Neural cell (in vitro differentiated cells): ENCODE measurements around the gene NFE2L3.
"Not testable (repeated sequence)": the region's sequence is repeated elsewhere in the genome, so short reads cannot be mapped to it uniquely, and the experiment has no call there.

Experiments
- EP300 ChIP-seq: fragments of 450-650 bp; conservative IDR thresholded peaks from 2 replicates; pipeline ENCODE4 v1.6.1; 2014; ENCODE audit warnings: antibody characterized with exemption, mild to moderate bottlenecking, moderate library complexity; ENCODE audit not compliant: poor library complexity, severe bottlenecking
- EZH2 ChIP-seq: fragments of 200-600, 300-800 bp; shearing (Covaris generic), sonication (generic); IDR thresholded peaks from 2 replicates; pipeline ENCODE4 v1.6.1; 2014; ENCODE audit warnings: antibody characterized with exemption, low read length, borderline replicate concordance, mild to moderate bottlenecking; ENCODE audit not compliant: insufficient read depth, poor library complexity, severe bottlenecking
- MXI1 ChIP-seq: fragments of 450-650 bp; conservative IDR thresholded peaks from 2 replicates; pipeline ENCODE4 v1.6.1; 2014; ENCODE audit warnings: antibody characterized with exemption, mild to moderate bottlenecking; ENCODE audit not compliant: poor library complexity, severe bottlenecking
- POLR2AphosphoS5 ChIP-seq: IDR thresholded peaks from 2 replicates; pipeline ENCODE4 v1.6.1; 2012
- RAD21 ChIP-seq: fragments of 450-650 bp; conservative IDR thresholded peaks from 2 replicates; pipeline ENCODE4 v1.6.1; 2014; ENCODE audit warnings: antibody characterized with exemption, mild to moderate bottlenecking, moderate library complexity
- SMC3 ChIP-seq: fragments of 450-650 bp; conservative IDR thresholded peaks from 2 replicates; pipeline ENCODE4 v1.6.1; 2014; ENCODE audit warnings: antibody characterized with exemption, mild to moderate bottlenecking, moderate library complexity; ENCODE audit not compliant: poor library complexity
- TAF1 ChIP-seq: IDR thresholded peaks from 2 replicates; pipeline ENCODE4 v1.6.1; 2012; ENCODE audit warnings: low read depth
- TF ChIP-seq, protein P1 (sequence below): fragments of 450-650 bp; IDR thresholded peaks from 2 replicates; pipeline ENCODE4 v1.5.1; 2014; ENCODE audit warnings: antibody characterized with exemption, mild to moderate bottlenecking, moderate library complexity; ENCODE audit not compliant: poor library complexity, severe bottlenecking

DNA sequence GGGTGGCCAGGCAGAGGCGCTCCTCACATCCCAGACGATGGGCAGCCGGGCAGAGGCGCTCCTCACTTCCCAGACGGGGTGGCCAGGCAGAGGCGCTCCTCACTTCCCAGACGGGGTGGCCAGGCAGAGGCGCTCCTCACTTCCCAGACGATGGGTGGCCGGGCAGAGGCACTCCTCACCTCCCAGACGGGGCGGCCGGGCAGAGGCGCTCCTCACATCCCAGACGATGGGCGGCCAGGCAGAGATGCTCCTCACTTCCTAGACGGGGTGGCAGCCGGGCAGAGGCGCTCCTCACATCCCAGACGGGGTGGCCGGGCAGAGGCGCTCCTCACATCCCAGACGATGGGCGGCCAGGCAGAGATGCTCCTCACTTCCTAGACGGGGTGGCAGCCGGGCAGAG is 24.7 kb downstream of the NFE2L3 start:
- TF ChIP-seq MXI1, EZH2, RAD21, POLR2AphosphoS5, SMC3, TAF1, EP300: not testable (repeated sequence)
- TF ChIP-seq, protein P1, sequence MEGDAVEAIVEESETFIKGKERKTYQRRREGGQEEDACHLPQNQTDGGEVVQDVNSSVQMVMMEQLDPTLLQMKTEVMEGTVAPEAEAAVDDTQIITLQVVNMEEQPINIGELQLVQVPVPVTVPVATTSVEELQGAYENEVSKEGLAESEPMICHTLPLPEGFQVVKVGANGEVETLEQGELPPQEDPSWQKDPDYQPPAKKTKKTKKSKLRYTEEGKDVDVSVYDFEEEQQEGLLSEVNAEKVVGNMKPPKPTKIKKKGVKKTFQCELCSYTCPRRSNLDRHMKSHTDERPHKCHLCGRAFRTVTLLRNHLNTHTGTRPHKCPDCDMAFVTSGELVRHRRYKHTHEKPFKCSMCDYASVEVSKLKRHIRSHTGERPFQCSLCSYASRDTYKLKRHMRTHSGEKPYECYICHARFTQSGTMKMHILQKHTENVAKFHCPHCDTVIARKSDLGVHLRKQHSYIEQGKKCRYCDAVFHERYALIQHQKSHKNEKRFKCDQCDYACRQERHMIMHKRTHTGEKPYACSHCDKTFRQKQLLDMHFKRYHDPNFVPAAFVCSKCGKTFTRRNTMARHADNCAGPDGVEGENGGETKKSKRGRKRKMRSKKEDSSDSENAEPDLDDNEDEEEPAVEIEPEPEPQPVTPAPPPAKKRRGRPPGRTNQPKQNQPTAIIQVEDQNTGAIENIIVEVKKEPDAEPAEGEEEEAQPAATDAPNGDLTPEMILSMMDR = not testable (repeated sequence)
